ENCODE measurements around the gene TMEM114.

GRCh38 chr16:8575399-8575798, 14.9 kb downstream of the TMEM114 start:
- TF ChIP-seq POLR2AphosphoS5 (IDR thresholded peaks at IDR 0.05; ENCODE audit: low read depth, low read length) (no peak), CTCF (IDR thresholded peaks at IDR 0.05) (no peak)
